Measurements from ENCODE around the gene NCAM1.
A peak's percentile ranks its signal among the peaks of the same experiment; 100 is the strongest.
"Not testable (repeated sequence)": the region's sequence is repeated elsewhere in the genome, so short reads cannot be mapped to it uniquely, and the experiment has no call there.

The NCAM1 gene

DNA sequence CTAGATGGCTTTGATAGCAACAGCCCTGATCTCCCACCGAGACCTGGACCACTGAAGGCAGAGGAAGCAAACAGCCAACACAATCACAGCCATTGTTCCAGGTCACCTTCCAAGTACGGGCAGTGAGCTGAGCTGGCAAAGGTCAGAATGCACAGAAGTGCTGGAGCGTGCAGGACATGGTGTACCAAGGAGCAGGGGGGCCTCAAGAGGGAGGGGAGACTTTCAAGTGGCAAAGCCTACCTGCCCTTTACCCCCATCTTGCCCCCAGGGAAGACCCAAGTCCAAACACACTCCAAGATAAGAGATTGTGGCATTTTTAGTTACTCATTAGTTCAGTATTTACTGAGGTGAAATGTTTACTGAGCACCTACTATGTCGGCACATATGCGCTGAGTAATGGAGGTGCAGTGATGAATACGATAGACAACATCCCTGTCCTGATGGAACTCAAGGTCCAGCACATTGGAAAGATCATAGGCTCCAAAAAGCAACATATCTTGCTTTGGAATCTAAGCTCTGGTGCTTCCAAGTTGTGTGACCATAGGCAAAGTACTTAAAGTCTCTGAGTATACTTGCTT lies 327.2 kb downstream of the NCAM1 start:
- no peak for TF ChIP-seq ZFX (IDR thresholded peaks at IDR 0.05)
- no peak for TF ChIP-seq CTCF (conservative IDR thresholded peaks at IDR 0.05)
- H3K27ac ChIP-seq: no peak overlapping the region

GRCh38 chr11:113289431-113290187 lies 328.4 kb downstream of the NCAM1 start:
- no peak overlapping the region for H3K27ac ChIP-seq
- TF ChIP-seq ZFX (IDR thresholded peaks at IDR 0.05) (no peak), CTCF (conservative IDR thresholded peaks at IDR 0.05) (peak; percentile 96)

DNA sequence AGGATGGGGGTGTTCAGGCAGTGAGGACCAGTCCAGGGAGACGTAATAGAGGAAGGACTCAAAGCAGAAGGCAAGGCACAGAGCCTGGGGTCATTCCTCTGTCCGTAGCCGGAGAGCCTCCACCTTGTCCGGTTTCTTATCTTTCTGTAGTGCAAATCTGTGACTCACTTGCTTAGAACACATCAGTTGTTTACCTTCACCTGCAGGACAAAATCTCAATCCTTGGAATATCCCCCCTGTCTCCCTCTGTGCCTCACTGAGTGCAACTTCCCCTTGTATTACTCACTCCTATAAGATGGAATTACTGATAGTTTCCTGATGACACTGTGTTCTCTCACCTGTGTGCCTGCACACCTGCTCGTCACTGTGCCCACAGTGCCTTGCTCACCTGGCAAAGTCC lies 332.7 kb downstream of the NCAM1 start:
- H3K27ac ChIP-seq: no peak overlapping the region
- no peak for TF ChIP-seq ZFX (IDR thresholded peaks at IDR 0.05)
- no peak for TF ChIP-seq CTCF (conservative IDR thresholded peaks at IDR 0.05)

DNA sequence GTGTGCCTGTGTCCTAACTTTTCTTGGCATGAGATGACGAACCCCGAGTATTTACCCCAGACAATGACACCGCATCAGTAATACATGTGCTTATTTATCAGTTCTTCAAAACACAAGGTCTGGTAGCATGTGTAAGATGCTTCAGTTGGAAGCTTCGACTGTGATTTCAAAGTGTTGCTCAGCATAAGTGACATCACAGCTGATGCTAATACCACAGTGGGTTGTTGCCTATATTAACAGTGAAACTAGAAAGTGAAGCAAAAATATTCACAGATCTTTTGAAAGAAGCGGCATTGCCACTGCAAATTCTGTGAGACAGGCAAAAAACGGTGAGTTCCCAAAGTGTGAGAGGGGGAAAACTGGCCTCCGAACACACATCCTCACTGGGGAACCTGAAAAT lies 334.8 kb downstream of the NCAM1 start:
- no peak overlapping the region for H3K27ac ChIP-seq
- no peak for TF ChIP-seq ZFX (IDR thresholded peaks at IDR 0.05)
- TF ChIP-seq CTCF (conservative IDR thresholded peaks at IDR 0.05): no peak

DNA sequence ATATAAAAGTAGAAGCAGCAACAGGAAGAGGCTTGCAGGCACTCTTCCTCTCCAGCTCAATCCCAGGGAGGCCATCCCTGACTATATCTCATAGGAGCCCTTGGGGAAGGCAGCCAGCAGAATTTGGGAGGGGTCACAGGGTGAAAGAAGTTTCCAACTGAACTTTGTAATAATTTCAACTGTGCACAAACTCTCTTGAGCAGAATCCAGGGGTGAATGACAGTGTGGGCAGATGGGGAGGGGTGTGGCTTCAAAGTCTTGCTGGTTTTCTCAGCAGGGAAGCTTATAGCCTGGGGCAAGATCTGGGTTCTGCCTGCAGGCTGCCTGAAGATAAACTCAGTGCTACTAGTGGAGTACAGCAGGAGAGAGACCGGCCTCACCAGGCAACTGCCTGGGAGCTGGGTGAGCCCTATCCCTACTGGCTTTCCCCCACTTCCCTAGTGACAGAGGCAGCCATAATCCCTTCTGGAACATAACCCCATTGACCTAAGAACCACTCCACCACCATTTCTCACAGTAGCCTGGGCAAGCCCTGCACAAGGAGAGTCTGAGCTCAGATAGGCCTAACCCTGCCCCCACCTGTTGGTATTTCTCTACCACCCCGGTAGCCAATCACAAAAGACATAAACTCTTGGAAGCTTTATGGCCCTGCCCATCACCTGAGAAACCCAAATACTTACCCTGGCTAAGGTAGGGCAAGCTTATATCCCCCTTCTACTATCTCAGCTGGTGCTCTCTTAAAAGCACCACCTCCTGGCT lies 335.4 kb downstream of the NCAM1 start:
- TF ChIP-seq ZFX (IDR thresholded peaks at IDR 0.05) (no peak), CTCF (conservative IDR thresholded peaks at IDR 0.05) (no peak)
- H3K27ac ChIP-seq: no peak overlapping the region

DNA sequence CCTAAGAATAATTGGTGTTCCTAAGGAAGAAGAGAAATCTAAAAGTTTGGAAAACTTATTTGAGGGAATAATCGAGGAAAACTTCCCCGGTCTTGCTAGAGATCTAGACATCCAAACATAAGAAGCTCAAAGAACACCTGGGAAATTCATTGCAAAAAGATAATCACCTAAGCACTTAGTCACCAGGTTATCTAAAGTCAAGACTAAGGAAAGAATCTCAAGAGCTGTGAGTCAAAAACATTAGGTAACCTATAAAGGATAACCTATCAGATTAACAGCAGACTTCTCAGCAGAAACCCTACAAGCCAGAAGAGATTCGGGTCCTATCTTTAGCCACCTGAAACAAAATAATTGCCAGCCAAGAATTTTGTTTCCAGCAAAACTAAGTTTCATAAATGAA lies 337.3 kb downstream of the NCAM1 start:
- H3K27ac ChIP-seq: not testable (repeated sequence)

DNA sequence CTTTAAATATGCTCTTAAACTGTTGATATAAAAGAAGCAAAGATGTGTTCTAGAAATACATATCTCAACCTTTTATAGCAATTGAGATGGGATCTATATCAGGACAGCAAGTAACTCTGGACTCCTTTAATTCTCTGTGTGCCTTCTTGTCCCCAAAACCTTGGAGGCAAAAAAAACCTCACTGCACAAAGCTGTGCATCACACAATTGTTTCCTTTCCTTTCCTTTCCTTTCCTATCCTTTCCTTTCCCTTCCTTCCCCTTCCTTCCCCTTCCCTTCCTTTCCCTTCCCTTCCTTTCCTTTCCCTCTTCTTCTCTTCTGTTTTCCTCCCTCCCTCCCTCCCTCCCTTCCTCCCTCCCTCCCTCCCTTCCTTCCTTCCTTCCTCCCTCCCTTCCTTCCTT lies 343.7 kb downstream of the NCAM1 start:
- H3K27ac ChIP-seq: no peak overlapping the region
- TF ChIP-seq ZFX (IDR thresholded peaks at IDR 0.05) (no peak), CTCF (conservative IDR thresholded peaks at IDR 0.05) (no peak)
